GM13977 (cell line): Measurements from ENCODE around the gene RNF141.

Source experiments
- DNase-seq: peaks from one replicate; pipeline ENCODE4 v3.0.0; 2012; ENCODE audit warnings: low spot score
- in situ Hi-C: fragments of 300-500 bp; cut with MboI; formaldehyde crosslinking; loops from one replicate; pipeline ENCODE4 v1.12.0; 2022; ENCODE audit warnings: low sequenced_read_pairs, low pct_unique_long_range_greater_than_20kb, mixed read lengths, inconsistent platforms; ENCODE audit not compliant: unreplicated experiment
- TF ChIP-seq, protein P1 (sequence below): IDR thresholded peaks from 2 replicates; pipeline ENCODE4 v1.5.1; 2012; ENCODE audit warnings: mild to moderate bottlenecking, control low read depth; ENCODE audit not compliant: insufficient read depth; ENCODE audit errors: extremely low read depth, missing control alignments

The RNF141 gene

DNA sequence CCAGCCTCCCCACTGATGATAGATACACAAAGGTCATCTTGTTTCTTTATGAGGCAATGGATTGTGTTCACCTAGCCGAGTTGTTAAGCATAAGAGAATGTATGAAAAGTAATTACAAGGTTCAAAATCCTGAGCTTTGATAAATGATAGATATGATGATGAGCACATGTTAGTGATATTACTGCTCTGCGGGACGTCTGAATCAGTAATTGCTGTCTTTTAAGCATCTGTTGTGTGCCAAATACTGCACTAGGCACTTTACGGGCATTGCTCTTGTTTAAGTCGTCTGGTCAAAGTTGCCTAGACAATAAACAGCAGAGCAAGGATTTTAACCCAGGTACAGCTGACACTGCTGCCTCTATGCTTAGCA, 559 bp upstream of the RNF141 start:
- in situ Hi-C loops: no loop called here
- TF ChIP-seq, protein P1, sequence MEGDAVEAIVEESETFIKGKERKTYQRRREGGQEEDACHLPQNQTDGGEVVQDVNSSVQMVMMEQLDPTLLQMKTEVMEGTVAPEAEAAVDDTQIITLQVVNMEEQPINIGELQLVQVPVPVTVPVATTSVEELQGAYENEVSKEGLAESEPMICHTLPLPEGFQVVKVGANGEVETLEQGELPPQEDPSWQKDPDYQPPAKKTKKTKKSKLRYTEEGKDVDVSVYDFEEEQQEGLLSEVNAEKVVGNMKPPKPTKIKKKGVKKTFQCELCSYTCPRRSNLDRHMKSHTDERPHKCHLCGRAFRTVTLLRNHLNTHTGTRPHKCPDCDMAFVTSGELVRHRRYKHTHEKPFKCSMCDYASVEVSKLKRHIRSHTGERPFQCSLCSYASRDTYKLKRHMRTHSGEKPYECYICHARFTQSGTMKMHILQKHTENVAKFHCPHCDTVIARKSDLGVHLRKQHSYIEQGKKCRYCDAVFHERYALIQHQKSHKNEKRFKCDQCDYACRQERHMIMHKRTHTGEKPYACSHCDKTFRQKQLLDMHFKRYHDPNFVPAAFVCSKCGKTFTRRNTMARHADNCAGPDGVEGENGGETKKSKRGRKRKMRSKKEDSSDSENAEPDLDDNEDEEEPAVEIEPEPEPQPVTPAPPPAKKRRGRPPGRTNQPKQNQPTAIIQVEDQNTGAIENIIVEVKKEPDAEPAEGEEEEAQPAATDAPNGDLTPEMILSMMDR: no peak
- no peak for DNase-seq

DNA sequence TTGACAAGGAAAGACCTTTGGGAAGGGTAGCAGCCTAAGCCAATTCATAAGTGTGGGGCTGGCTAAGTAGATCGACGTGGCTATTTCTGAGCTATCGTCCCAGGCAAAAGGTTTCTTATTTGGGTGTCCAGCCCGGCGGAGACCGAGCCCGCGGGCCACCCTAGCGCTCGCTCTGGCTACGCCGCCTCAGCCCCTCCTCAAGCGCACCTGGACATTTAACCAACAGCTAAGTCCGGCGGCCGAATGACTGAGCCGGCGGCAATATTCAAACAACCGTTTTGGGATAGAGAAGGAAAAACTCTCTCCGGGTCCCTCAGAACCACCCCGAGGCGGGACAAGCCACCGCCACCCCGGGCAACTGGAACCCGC, 457 bp downstream of the RNF141 start:
- TF ChIP-seq, protein P1: no peak
- DNase-seq: no peak
- in situ Hi-C loops: no loop called here

DNA sequence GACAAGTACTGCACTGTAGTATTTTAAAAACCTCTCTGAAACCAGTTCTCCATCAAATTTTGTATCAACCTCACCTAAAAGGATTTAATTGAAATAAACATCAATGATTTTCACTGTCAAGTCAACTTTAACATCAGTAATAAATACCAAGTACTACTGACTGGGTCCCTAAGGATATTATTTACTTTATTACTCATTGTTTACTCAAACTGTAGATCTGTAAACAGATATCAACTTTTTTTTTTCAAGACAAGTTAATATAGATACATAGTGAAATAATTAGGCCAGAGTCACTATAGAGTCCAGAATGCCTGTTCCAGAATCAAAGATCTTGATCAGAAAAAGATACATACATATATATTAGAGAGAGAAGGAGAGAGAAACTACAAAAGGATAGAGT, 1.6 kb downstream of the RNF141 start:
- in situ Hi-C loops: no loop called here
- TF ChIP-seq, protein P1: no peak
- no peak for DNase-seq

DNA sequence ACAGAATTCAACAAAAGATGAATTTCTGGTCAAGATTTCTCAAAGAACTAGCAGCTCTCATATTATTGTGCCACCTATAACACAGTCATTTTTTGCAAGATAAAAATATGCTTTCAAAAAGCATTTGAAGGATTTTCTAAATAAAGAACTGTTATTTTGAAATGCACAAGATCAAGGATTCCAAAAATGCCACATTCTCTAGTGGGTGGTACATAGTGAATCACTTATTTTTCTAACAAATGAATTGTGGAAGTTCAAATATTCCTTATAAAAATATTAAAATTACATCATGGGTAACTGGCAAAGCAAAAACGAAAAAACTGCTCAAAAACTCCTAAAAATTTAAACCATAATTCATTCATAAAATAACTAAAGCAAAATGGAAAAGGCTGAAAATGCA, 2.1 kb downstream of the RNF141 start:
- no peak for DNase-seq
- TF ChIP-seq, protein P1: no peak
- in situ Hi-C loops: no loop called here

DNA sequence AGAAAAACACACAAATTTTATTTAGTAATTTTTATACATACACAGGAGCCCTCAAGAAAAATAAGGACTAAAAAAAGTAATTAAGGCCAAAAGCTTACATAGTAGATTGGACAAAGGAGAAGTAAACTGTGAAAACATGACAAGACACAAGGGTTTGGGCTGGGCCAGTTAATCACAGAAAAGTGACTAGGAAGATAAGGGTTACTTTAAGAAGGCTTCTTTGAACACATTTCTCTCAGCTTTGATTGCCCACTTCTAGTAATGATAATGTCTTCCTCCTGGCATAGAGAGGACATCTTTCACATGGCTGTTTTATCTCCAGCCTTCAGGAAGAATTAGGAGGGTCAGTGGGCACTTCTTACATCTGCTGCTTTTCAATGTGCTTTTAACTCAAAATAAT, 3.4 kb downstream of the RNF141 start:
- DNase-seq: no peak
- in situ Hi-C loops: no loop called here
- TF ChIP-seq, protein P1: no peak

DNA sequence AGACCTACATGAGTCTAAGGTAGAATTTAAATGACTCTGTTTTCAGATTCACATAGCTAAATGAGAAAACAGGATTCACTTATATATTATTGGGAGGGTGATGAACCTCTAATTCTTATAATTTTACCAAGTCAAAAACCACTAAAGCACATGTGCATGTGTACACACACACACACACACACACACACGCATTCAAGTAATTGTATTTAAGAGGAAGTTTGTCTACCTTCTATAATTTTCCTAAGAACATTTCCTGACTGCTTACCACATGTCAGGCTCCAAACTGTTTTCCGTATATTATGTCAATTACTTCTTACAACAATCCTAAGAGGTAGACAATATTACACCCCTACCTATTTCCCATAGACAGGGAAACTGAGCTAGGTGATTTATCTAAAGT, 6.7 kb downstream of the RNF141 start:
- in situ Hi-C loops: no loop called here
- DNase-seq: no peak
- TF ChIP-seq, protein P1: no peak

DNA sequence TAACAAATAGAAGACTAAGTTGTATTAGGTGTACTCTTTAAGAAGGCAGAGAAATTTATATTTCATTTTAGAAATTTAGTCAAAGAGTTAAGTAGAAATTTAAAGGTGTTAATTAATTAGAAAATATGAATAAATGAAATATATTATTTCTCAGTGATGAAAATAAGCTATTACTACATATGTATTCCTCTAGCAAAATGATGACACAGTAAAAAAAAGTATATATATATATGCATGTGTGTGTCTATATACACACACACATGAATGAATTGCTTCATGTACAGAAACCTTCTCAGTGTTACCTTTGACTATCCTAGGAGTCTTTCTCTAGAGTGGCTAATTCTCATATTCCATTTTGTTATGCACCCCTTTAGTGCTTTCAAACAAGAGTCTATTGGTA, 7.7 kb downstream of the RNF141 start:
- in situ Hi-C loops: no loop called here
- DNase-seq: no peak
- TF ChIP-seq, protein P1: no peak
